NCI-H524 (cell line): ENCODE results near the gene ARHGAP24.

Experiments
- DNase-seq, 2 experiments: peaks; one replicate each; lab custom pipeline; 2025; lab: John Stamatoyannopoulos, UW

The ARHGAP24 gene

GRCh38 chr4:85697854-85698253, 222.9 kb downstream of the ARHGAP24 start:
- no peak for DNase-seq

- DNase-seq, result no peak
Measured at GRCh38 chr4:85700362-85700761, 225.4 kb downstream of the ARHGAP24 start.

- DNase-seq, result no peak
Measured at GRCh38 chr4:85701861-85702321, 226.9 kb downstream of the ARHGAP24 start.

GRCh38 chr4:85703096-85703495, 228.1 kb downstream of the ARHGAP24 start:
- DNase-seq, result no peak

GRCh38 chr4:85707611-85708010, 232.7 kb downstream of the ARHGAP24 start:
- no peak for DNase-seq

GRCh38 chr4:85708468-85708867, 233.5 kb downstream of the ARHGAP24 start:
- DNase-seq, result no peak

- no peak for DNase-seq
Measured at GRCh38 chr4:85713005-85713404, 238.1 kb downstream of the ARHGAP24 start.

GRCh38 chr4:85715991-85716737, 241.2 kb downstream of the ARHGAP24 start:
- DNase-seq, result no peak

GRCh38 chr4:85717351-85717750, 242.4 kb downstream of the ARHGAP24 start:
- DNase-seq, result no peak

GRCh38 chr4:85717847-85718246, 242.9 kb downstream of the ARHGAP24 start:
- DNase-seq, result no peak

GRCh38 chr4:85720735-85721134, 245.8 kb downstream of the ARHGAP24 start:
- DNase-seq, result no peak

- no peak for DNase-seq
Measured at GRCh38 chr4:85722401-85722800, 247.5 kb downstream of the ARHGAP24 start.

GRCh38 chr4:85722807-85723206, 247.9 kb downstream of the ARHGAP24 start:
- DNase-seq, result no peak

- DNase-seq, result no peak
Measured at GRCh38 chr4:85724791-85725563, 250.0 kb downstream of the ARHGAP24 start.

- no peak for DNase-seq
Measured at GRCh38 chr4:85725721-85726170, 250.8 kb downstream of the ARHGAP24 start.

GRCh38 chr4:85726555-85726954, 251.6 kb downstream of the ARHGAP24 start:
- DNase-seq, result no peak

- no peak for DNase-seq
Measured at GRCh38 chr4:85728464-85728863, 253.5 kb downstream of the ARHGAP24 start.

- peak in 1 of 2 experiments; percentile 8 for DNase-seq
Measured at GRCh38 chr4:85732124-85732523, 257.2 kb downstream of the ARHGAP24 start.

- no peak for DNase-seq
Measured at GRCh38 chr4:85733798-85734197, 258.8 kb downstream of the ARHGAP24 start.

GRCh38 chr4:85734424-85734831, 259.5 kb downstream of the ARHGAP24 start:
- no peak for DNase-seq

- no peak for DNase-seq
Measured at GRCh38 chr4:85736571-85736970, 261.6 kb downstream of the ARHGAP24 start.

- no peak for DNase-seq
Measured at GRCh38 chr4:85737254-85737653, 262.3 kb downstream of the ARHGAP24 start.

GRCh38 chr4:85738721-85739120, 263.8 kb downstream of the ARHGAP24 start:
- no peak for DNase-seq
